ENCODE data around the gene LRAT.

Gene LRAT

GRCh38 chr4:154778264-154778663 lies 34.5 kb downstream of the LRAT start:
- DNase-seq: no peak

- DNase-seq: no peak
Measured at GRCh38 chr4:154779362-154779947, 35.7 kb downstream of the LRAT start.

GRCh38 chr4:154781126-154781982 lies 37.6 kb downstream of the LRAT start, which contains the start of gene RBM46:
Gene RBM46, plus strand, starts transcription at chr4:154781272. Its CDS starts 15,481 bp downstream, at chr4:154796753.
- DNase-seq: no peak

GRCh38 chr4:154781983-154782293 lies 38.1 kb downstream of the LRAT start:
- no peak for DNase-seq
